Type B pancreatic cell (in vitro differentiated cells): Measurements from ENCODE around the gene ZNF414. TPM values are rescaled to one million over a fixed set of nuclear protein-coding genes. Genes with fewer than 3 reads are reported as not detected.

Source experiments
- DNase-seq: peaks from one replicate; pipeline ENCODE4 v3.0.0; 2021; ENCODE audit warnings: mixed read lengths; ENCODE audit not compliant: unreplicated experiment; ENCODE audit errors: extremely low spot score
- H3K27ac Mint-ChIP-seq: 2 replicates; pipeline ENCODE4 v1.8.0; 2021; ENCODE audit warnings: mild to moderate bottlenecking, mixed read lengths
- H3K27me3 Mint-ChIP-seq: 2 replicates; pipeline ENCODE4 v1.8.0; 2021; ENCODE audit warnings: mixed read lengths
- H3K36me3 Mint-ChIP-seq: 2 replicates; pipeline ENCODE4 v1.8.0; 2021; ENCODE audit warnings: mixed read lengths
- H3K4me1 Mint-ChIP-seq: one replicate; pipeline ENCODE4 v1.8.0; 2021; ENCODE audit warnings: mixed read lengths; ENCODE audit not compliant: unreplicated experiment
- H3K4me3 Mint-ChIP-seq: 2 replicates; pipeline ENCODE4 v1.8.0; 2021; ENCODE audit warnings: mild to moderate bottlenecking, mixed read lengths
- H3K9me3 Mint-ChIP-seq: 2 replicates; pipeline ENCODE4 v1.8.0; 2021; ENCODE audit warnings: mixed read lengths
- total RNA-seq: library from RNA; stranded (reverse); gene quantifications from 2 replicates; pipeline ENCODE4 v1.2.1, GENCODE V29; 2021; ENCODE audit warnings: low replicate concordance
- TF ChIP-seq, protein P1 (sequence below): fragments of 200-600 bp; sonication (generic); conservative IDR thresholded peaks from 2 replicates; pipeline ENCODE4 v1.5.0; 2021; ENCODE audit warnings: antibody characterized with exemption, mild to moderate bottlenecking

ZNF414 gene
- total RNA-seq, 1 donor from 2014 or later, result 25.4 TPM

DNA sequence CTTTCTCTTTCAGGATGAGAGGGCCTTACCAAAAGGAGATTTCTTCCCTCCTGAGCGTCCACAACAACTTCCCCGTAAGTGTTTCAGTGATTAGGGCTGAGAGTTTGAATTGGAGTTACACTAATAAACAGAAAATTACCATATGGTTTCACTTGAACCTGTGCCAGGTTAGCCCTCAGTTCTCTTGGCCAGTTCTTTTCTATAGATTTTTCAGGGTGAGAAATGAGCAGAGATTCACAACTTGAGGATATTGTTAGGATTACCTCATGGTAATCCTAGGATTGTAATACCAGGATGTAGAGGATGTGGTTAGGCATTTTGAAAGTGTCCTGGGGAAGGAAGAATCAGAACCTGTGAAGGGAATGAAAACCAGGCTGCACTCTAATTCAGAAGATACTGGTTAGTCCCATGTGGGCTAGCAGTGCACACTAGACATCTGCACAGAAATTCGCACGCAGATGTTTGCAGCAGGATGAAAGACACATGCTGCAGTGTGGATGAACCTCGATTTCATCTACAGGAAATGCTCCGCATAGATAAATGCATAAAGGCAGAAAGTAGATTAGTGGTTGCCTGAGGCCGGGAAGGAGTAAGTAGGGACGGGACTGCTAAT, 45.1 kb downstream of the ZNF414 start:
- DNase-seq, result no peak
- Mint-ChIP-seq H3K4me3 (no peak overlapping the region), H3K9me3 (no peaks in the 10 kb centered on the region), H3K4me1 (peaks cover 4% of the 10 kb centered on the region), H3K27ac (peak overlapping the region; percentile 1), H3K27me3 (no peaks in the 10 kb centered on the region), H3K36me3 (peaks cover 63% of the 10 kb centered on the region)
- TF ChIP-seq, protein P1, sequence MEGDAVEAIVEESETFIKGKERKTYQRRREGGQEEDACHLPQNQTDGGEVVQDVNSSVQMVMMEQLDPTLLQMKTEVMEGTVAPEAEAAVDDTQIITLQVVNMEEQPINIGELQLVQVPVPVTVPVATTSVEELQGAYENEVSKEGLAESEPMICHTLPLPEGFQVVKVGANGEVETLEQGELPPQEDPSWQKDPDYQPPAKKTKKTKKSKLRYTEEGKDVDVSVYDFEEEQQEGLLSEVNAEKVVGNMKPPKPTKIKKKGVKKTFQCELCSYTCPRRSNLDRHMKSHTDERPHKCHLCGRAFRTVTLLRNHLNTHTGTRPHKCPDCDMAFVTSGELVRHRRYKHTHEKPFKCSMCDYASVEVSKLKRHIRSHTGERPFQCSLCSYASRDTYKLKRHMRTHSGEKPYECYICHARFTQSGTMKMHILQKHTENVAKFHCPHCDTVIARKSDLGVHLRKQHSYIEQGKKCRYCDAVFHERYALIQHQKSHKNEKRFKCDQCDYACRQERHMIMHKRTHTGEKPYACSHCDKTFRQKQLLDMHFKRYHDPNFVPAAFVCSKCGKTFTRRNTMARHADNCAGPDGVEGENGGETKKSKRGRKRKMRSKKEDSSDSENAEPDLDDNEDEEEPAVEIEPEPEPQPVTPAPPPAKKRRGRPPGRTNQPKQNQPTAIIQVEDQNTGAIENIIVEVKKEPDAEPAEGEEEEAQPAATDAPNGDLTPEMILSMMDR, result no peak

DNA sequence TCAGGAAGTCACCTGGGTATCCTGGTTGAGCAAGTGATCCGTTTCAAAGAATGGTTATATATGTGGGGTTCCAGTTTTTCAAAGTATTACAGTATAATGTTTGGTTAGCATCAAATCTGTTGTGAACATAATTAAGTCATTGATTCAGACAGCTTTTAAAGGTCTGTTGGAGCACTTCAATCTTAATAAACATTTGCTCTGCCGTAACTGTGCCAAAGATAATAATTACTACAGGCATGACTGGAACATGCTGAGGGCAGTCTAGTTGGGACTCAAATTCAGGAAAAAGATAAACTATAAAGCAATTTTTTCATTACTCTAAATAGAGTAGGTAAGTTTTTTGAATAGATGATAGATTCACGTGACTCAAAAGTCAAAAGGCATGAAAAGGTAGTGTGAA, 45.8 kb downstream of the ZNF414 start:
- no peaks in the 10 kb centered on the region for H3K27me3 Mint-ChIP-seq
- TF ChIP-seq, protein P1, result no peak
- no peak for DNase-seq
- H3K36me3 Mint-ChIP-seq, result peaks cover 62% of the 10 kb centered on the region
- H3K4me3 Mint-ChIP-seq, result no peak overlapping the region
- no peak overlapping the region for H3K27ac Mint-ChIP-seq
- H3K4me1 Mint-ChIP-seq, result peaks cover 8% of the 10 kb centered on the region
- no peaks in the 10 kb centered on the region for H3K9me3 Mint-ChIP-seq

DNA sequence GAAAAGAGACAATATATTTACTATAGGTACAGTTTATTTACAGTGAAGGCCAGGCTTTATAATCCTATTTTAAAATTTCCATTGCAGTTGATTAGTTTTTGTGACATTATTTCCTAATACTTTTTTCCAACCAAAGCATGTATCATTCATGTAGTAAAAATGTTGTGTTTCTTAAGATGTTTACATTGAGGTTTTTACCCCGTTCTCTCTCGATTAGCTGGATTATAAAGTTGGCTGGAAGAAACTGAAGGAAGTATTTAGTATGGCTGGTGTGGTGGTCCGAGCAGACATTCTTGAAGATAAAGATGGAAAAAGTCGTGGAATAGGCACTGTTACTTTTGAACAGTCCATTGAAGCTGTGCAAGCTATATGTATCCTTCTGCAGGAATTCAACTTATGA, 47.9 kb downstream of the ZNF414 start:
- H3K36me3 Mint-ChIP-seq, result peaks cover 65% of the 10 kb centered on the region
- no peak for DNase-seq
- H3K27ac Mint-ChIP-seq, result no peak overlapping the region
- H3K27me3 Mint-ChIP-seq, result no peaks in the 10 kb centered on the region
- H3K9me3 Mint-ChIP-seq, result no peaks in the 10 kb centered on the region
- TF ChIP-seq, protein P1, result no peak
- H3K4me1 Mint-ChIP-seq, result peaks cover 25% of the 10 kb centered on the region
- H3K4me3 Mint-ChIP-seq, result no peak overlapping the region

DNA sequence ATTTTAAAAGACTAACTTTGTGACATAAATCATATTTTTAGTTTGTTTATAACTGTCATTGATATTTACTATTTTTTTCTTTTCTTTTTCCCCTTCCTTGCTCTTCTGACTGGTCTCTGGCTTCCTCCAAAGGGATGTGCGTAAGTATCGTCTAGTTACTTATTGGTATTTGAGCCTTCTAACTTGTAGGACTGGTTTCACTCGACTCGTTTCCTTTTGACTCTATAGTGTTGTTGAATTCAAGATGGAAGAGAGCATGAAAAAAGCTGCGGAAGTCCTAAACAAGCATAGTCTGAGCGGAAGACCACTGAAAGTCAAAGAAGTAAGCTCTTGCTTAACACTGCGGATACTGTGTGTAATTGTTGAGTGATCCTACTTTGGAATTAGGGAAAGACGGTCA, 50.6 kb downstream of the ZNF414 start:
- TF ChIP-seq, protein P1, result no peak
- peak overlapping the region; percentile 83 for H3K27ac Mint-ChIP-seq
- H3K27me3 Mint-ChIP-seq, result no peaks in the 10 kb centered on the region
- no peaks in the 10 kb centered on the region for H3K9me3 Mint-ChIP-seq
- no peak for DNase-seq
- peaks cover 47% of the 10 kb centered on the region for H3K36me3 Mint-ChIP-seq
- H3K4me1 Mint-ChIP-seq, result peaks cover 46% of the 10 kb centered on the region
- H3K4me3 Mint-ChIP-seq, result peak overlapping the region; percentile 10

DNA sequence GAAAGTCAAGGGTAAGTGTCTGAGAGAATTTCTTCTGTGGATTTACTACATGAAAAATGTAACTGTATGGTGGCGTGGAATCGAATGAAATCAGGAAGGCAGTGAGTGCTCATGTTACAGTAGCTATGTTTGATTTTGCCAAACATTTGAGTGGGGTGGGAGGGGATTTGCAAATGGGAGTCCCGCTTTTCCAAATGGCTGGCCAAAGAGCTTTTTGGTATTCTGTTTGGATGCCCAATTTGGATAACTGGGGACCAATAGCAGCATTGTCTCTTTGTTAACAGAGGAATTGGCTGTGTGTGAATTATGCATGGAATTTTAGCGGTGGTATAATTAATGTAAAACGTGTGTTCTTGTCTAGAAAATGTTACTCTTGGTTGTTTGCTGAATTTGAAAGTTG, 51.4 kb downstream of the ZNF414 start:
- DNase-seq, result no peak
- peaks cover 42% of the 10 kb centered on the region for H3K36me3 Mint-ChIP-seq
- H3K4me3 Mint-ChIP-seq, result no peak overlapping the region
- TF ChIP-seq, protein P1, result no peak
- no peaks in the 10 kb centered on the region for H3K27me3 Mint-ChIP-seq
- H3K4me1 Mint-ChIP-seq, result peaks cover 53% of the 10 kb centered on the region
- H3K9me3 Mint-ChIP-seq, result no peaks in the 10 kb centered on the region
- H3K27ac Mint-ChIP-seq, result peak overlapping the region; percentile 68

DNA sequence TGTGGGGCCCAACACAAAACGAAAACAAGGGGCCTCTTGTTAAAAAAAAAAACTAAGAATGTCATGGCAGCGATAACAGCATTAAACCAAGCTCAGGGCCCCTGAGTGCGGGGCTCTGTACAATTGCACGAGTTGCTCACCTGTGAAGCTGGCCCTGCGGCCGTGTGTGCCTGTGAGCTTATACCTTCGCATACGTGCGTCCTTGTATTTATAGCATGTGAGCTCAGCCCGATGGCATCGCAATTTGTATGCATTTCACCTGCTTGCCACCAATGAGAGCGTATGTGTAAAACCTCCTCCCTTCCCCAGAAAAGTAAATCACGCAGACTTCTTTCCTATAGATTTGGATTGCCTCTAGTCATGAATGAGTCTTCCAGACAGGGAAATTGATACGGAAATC, 52.1 kb downstream of the ZNF414 start:
- peaks cover 35% of the 10 kb centered on the region for H3K36me3 Mint-ChIP-seq
- no peak overlapping the region for H3K4me3 Mint-ChIP-seq
- H3K9me3 Mint-ChIP-seq, result no peaks in the 10 kb centered on the region
- no peaks in the 10 kb centered on the region for H3K27me3 Mint-ChIP-seq
- peaks cover 53% of the 10 kb centered on the region for H3K4me1 Mint-ChIP-seq
- no peak overlapping the region for H3K27ac Mint-ChIP-seq
- no peak for DNase-seq
- TF ChIP-seq, protein P1, result no peak
